Measurements from ENCODE around the gene TADA2B.
"Not testable (repeated sequence)": the region's sequence is repeated elsewhere in the genome, so short reads cannot be mapped to it uniquely, and the experiment has no call there.

Gene TADA2B

GRCh38 chr4:7083597-7084563, 40.7 kb downstream of the TADA2B start:
- no peak for DNase-seq

- not testable (repeated sequence) for DNase-seq
These were observed 41.4 kb downstream of the TADA2B start for GRCh38 chr4:7084564-7084961.

- no peak for DNase-seq
These were observed 43.2 kb downstream of the TADA2B start for GRCh38 chr4:7086384-7086783.

GRCh38 chr4:7087036-7087435, 43.9 kb downstream of the TADA2B start:
- no peak for DNase-seq

- no peak for DNase-seq
These were observed 46.2 kb downstream of the TADA2B start for GRCh38 chr4:7089213-7089986.

GRCh38 chr4:7092026-7092425, 48.9 kb downstream of the TADA2B start:
- DNase-seq = no peak

GRCh38 chr4:7094916-7095315, 51.7 kb downstream of the TADA2B start:
- no peak for DNase-seq

- DNase-seq = no peak
These were observed 52.5 kb downstream of the TADA2B start for GRCh38 chr4:7095611-7096155.

- no peak for DNase-seq
These were observed 53.1 kb downstream of the TADA2B start for GRCh38 chr4:7096236-7096635.

GRCh38 chr4:7101692-7102515, 58.7 kb downstream of the TADA2B start:
- DNase-seq = peak; percentile 53

- not testable (repeated sequence) for DNase-seq
These were observed 59.3 kb downstream of the TADA2B start for GRCh38 chr4:7102516-7102909.

- peak; percentile 82 for DNase-seq
These were observed 59.9 kb downstream of the TADA2B start for GRCh38 chr4:7103031-7103606.

GRCh38 chr4:7103607-7104365, 60.6 kb downstream of the TADA2B start:
- DNase-seq = no peak

- DNase-seq = no peak
These were observed 61.3 kb downstream of the TADA2B start for GRCh38 chr4:7104366-7105031.

- DNase-seq = no peak
These were observed 62.1 kb downstream of the TADA2B start for GRCh38 chr4:7105276-7105675.

GRCh38 chr4:7107166-7107905, 64.2 kb downstream of the TADA2B start:
- DNase-seq = no peak

Measured in activated naive CD4-positive, alpha-beta T cell treated with anti-CD3 and anti-CD28 coated beads, Interleukin-2, amount 50 U/mL, for 16 hours (primary cell).